ENCODE results near the gene MSRB2.

- TF ChIP-seq ZFP36 (IDR thresholded peaks at IDR 0.05; ENCODE audit: borderline replicate concordance, partially characterized antibody), result no peak
- TF ChIP-seq NPAS2 (CRISPR knock-in tag; IDR thresholded peaks at IDR 0.05; ENCODE audit: borderline replicate concordance), result no peak
- no peak for TF ChIP-seq JUNB (IDR thresholded peaks at IDR 0.05)
- TF ChIP-seq CTCF (IDR thresholded peaks at IDR 0.05), result no peak
- TF ChIP-seq RFX5 (IDR thresholded peaks at IDR 0.05), result no peak
- no peak for TF ChIP-seq CHD4 (IDR thresholded peaks at IDR 0.05; ENCODE audit: borderline replicate concordance)
- TF ChIP-seq EP300 (IDR thresholded peaks at IDR 0.05), result no peak
These were observed 44.3 kb downstream of the MSRB2 start for GRCh38 chr10:23139677-23140076.

All from A549 (cell line).